Neural progenitor cell (in vitro differentiated cells): Measurements from ENCODE around the gene INPP4B.

Experiments used
- CTCF ChIP-seq: fragments of 200-600 bp; sonication (generic); IDR thresholded peaks from 2 replicates; pipeline ENCODE4 v1.5.1; 2017; ENCODE audit warnings: antibody characterized with exemption, mild to moderate bottlenecking
- EZH2 ChIP-seq: fragments of 200-600 bp; sonication (generic); IDR thresholded peaks from 2 replicates; pipeline ENCODE4 v1.6.1; 2017; ENCODE audit warnings: antibody characterized with exemption, mild to moderate bottlenecking, moderate library complexity

- TF ChIP-seq EZH2: no peak
- no peak for TF ChIP-seq CTCF
Observed at GRCh38 chr4:142414366-142414990, 431.6 kb downstream of the INPP4B start.
